ENCODE results near the gene OPN4. TPM values are rescaled to one million over a fixed set of nuclear protein-coding genes. Genes with fewer than 3 reads are reported as not detected.
A peak's percentile ranks its signal among the peaks of the same experiment; 100 is the strongest.

Gene OPN4
- total RNA-seq, 2 donors from 2014 or later: not detected

DNA sequence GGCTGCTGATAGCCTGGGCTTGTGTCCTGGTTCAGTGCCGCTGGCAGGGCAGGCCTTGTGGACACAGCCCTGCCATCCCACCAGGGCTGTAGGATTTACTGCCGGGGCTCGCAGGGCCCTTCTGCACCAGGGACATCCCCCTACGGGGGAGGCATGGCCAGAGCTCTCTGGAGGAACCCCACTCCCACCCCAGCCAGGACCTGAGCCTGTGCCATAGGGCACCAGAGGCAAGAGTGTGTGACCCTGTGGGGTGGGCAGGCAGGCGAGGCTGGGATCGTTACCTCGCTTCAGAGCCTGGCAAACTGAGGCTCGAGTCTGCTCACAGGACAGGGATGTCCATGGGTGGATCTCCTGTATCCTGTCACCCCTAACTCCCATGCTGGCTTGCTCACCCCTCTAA, 16.5 kb downstream of the OPN4 start:
- 93 to 100% methylated on average over 1 to 8 of the region's 8 CpGs for WGBS, 2 experiments (ENCODE audit: insufficient coverage in 1 of 2, insufficient read length in 1 of 2)
- Histone ChIP-seq H3K9ac (ENCODE audit: extremely low read depth, low read length, poor library complexity, severe bottlenecking) (no peak overlapping the region), H3K4me1 (ENCODE audit: control insufficient read depth, insufficient read depth, low read length) (peaks cover 33% of the 10 kb centered on the region), H3K27ac (ENCODE audit: low read depth, low read length) (no peak overlapping the region), H3K9me3 (ENCODE audit: control insufficient read depth, low read length) (no peaks in the 10 kb centered on the region), H3K27me3 (ENCODE audit: control insufficient read depth, insufficient read depth, low read length, poor library complexity, severe bottlenecking) (no peaks in the 10 kb centered on the region), H3K36me3 (ENCODE audit: control insufficient read depth, insufficient read depth, low read length) (no peaks in the 10 kb centered on the region), H3K4me3 (ENCODE audit: low read length) (no peak overlapping the region)
- TF ChIP-seq CTCF (conservative IDR thresholded peaks at IDR 0.05): no peak
- H3K27me3 Mint-ChIP-seq (ENCODE audit: insufficient read depth): peaks cover 3% of the 10 kb centered on the region
- no peaks in the 10 kb centered on the region for H3K36me3 Mint-ChIP-seq (ENCODE audit: low read depth)
- no peak overlapping the region for H3K4me3 Mint-ChIP-seq
- DNase-seq: no peak
- no peak overlapping the region for H3K27ac Mint-ChIP-seq
- H3K9me3 Mint-ChIP-seq: no peaks in the 10 kb centered on the region
- H3K4me1 Mint-ChIP-seq: peaks cover 21% of the 10 kb centered on the region

DNA sequence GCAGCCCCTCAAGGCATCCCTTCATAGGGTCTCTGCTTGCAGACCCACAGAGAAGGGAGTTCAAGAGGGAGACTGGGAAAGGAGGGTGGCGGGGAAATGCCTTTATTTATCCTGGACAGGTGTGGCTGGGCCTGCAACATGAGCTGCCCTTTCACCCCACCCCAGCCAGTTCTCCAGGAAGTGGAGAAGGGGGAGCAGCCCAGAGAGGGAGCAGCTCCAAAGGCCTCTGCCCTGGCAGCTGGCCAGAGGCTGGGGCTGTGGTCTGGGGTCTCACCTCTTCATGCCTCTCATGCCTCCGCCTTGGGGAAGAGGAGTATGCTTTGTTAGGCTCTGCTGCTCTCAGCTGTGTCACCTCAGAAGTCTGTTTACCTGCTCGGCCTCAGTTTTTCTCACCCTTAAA, 17.1 kb downstream of the OPN4 start:
- no peaks in the 10 kb centered on the region for H3K27me3 ChIP-seq (ENCODE audit: control insufficient read depth, insufficient read depth, low read length, poor library complexity, severe bottlenecking)
- Mint-ChIP-seq H3K27me3 (ENCODE audit: insufficient read depth) (peaks cover 3% of the 10 kb centered on the region), H3K4me3 (no peak overlapping the region), H3K9me3 (no peaks in the 10 kb centered on the region), H3K27ac (no peak overlapping the region), H3K4me1 (peaks cover 21% of the 10 kb centered on the region), H3K36me3 (ENCODE audit: low read depth) (no peaks in the 10 kb centered on the region)
- no peaks in the 10 kb centered on the region for H3K9me3 ChIP-seq (ENCODE audit: control insufficient read depth, low read length)
- no peak overlapping the region for H3K9ac ChIP-seq (ENCODE audit: extremely low read depth, low read length, poor library complexity, severe bottlenecking)
- TF ChIP-seq CTCF (conservative IDR thresholded peaks at IDR 0.05): no peak
- peaks cover 33% of the 10 kb centered on the region for H3K4me1 ChIP-seq (ENCODE audit: control insufficient read depth, insufficient read depth, low read length)
- WGBS, 2 experiments (ENCODE audit: insufficient coverage in 1 of 2, insufficient read length in 1 of 2): 72 to 88% methylated on average over 2 to 3 of the region's 3 CpGs
- H3K36me3 ChIP-seq (ENCODE audit: control insufficient read depth, insufficient read depth, low read length): no peaks in the 10 kb centered on the region
- H3K4me3 ChIP-seq (ENCODE audit: low read length): no peak overlapping the region
- no peak for DNase-seq
- H3K27ac ChIP-seq (ENCODE audit: low read depth, low read length): no peak overlapping the region

DNA sequence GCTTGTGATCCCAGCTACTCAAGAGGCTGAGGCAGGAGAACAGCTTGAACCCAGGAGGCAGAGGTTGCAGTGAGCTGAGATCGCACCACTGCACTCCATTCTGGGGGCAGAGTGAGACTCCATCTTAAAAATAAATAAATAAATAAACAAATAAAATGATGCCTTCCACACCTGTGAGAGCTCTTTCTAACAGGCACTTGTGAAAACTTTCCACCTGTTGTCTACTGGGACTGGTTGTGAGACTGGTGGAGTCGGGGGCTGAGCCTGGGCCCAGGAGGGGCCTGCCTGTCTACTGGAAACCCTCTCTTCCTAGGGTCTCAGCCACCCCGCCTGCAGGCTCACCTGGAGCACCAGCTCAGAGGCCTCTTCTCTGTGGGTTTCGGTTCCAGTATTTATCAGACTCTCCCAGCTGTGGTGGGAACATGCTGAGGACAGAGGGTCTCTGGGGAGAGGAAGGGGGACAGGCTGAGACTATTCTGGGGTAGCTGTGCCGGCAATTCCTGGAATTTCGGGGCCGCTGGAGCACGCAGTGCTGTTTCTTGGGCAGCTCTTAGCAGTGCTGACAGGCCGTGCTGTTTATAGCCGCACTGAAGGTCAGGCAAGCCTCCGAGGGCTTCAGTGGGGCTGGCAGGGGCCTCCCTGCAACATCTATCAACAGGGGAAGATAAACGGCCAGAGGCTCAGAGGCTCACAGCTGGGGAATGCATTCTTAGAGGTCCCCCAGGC, 17.8 kb downstream of the OPN4 start:
- no peak for TF ChIP-seq CTCF (conservative IDR thresholded peaks at IDR 0.05)
- Mint-ChIP-seq H3K4me3 (no peak overlapping the region), H3K27ac (peak overlapping the region; percentile 62), H3K36me3 (ENCODE audit: low read depth) (no peaks in the 10 kb centered on the region), H3K9me3 (no peaks in the 10 kb centered on the region), H3K27me3 (ENCODE audit: insufficient read depth) (peaks cover 3% of the 10 kb centered on the region), H3K4me1 (peaks cover 21% of the 10 kb centered on the region)
- no peak overlapping the region for H3K9ac ChIP-seq (ENCODE audit: extremely low read depth, low read length, poor library complexity, severe bottlenecking)
- H3K4me3 ChIP-seq (ENCODE audit: low read length): no peak overlapping the region
- no peaks in the 10 kb centered on the region for H3K27me3 ChIP-seq (ENCODE audit: control insufficient read depth, insufficient read depth, low read length, poor library complexity, severe bottlenecking)
- no peaks in the 10 kb centered on the region for H3K9me3 ChIP-seq (ENCODE audit: control insufficient read depth, low read length)
- H3K4me1 ChIP-seq (ENCODE audit: control insufficient read depth, insufficient read depth, low read length): peaks cover 33% of the 10 kb centered on the region
- 71 to 79% methylated on average over 4 to 11 of the region's 12 CpGs for WGBS, 2 experiments (ENCODE audit: insufficient coverage in 1 of 2, insufficient read length in 1 of 2)
- DNase-seq: no peak
- no peaks in the 10 kb centered on the region for H3K36me3 ChIP-seq (ENCODE audit: control insufficient read depth, insufficient read depth, low read length)
- peak overlapping the region; percentile 12 for H3K27ac ChIP-seq (ENCODE audit: low read depth, low read length)
